HG03521 (cell line): Measurements from ENCODE around the gene TOR3A.
"Not testable (repeated sequence)": the region's sequence is repeated elsewhere in the genome, so short reads cannot be mapped to it uniquely, and the experiment has no call there.

Experiments
- ATAC-seq: cut with Tn5 transposase; IDR thresholded peaks from one replicate; pipeline ENCODE4 v1.9.1; 2021; ENCODE audit warnings: mild to moderate bottlenecking, moderate library complexity; ENCODE audit not compliant: unreplicated experiment

Gene TOR3A, protein sequence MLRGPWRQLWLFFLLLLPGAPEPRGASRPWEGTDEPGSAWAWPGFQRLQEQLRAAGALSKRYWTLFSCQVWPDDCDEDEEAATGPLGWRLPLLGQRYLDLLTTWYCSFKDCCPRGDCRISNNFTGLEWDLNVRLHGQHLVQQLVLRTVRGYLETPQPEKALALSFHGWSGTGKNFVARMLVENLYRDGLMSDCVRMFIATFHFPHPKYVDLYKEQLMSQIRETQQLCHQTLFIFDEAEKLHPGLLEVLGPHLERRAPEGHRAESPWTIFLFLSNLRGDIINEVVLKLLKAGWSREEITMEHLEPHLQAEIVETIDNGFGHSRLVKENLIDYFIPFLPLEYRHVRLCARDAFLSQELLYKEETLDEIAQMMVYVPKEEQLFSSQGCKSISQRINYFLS

DNA sequence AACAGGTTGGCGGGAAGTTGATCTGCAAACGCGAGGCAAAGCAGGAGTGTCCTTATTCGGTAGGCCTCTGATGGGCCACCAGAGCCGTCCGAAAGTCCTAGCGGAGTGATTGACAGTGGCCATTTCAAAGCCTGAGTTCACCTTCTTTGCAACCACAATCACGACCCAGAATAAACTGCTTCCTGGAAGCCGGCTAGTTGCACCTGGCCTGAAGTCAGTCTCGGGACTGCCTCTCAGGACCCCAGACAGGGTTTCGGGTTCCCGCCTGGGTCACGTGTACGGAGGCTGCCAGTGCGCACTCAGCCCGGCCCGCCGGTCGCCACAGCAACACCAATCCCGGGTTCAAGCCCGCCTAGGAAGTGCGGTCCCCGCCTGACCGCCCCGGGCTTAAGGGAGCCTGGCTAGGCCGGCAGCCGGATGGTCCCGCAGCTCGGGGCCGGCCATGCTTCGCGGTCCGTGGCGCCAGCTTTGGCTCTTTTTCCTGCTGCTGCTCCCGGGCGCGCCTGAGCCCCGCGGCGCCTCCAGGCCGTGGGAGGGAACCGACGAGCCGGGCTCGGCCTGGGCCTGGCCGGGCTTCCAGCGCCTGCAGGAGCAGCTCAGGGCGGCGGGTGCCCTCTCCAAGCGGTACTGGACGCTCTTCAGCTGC, at the start of gene TOR3A:
Gene TOR3A (plus strand): TSS at position 384 of the 646 bp plus-strand sequence. CDS start 59 bp downstream, at position 443.
- peak; percentile 84 for ATAC-seq

DNA sequence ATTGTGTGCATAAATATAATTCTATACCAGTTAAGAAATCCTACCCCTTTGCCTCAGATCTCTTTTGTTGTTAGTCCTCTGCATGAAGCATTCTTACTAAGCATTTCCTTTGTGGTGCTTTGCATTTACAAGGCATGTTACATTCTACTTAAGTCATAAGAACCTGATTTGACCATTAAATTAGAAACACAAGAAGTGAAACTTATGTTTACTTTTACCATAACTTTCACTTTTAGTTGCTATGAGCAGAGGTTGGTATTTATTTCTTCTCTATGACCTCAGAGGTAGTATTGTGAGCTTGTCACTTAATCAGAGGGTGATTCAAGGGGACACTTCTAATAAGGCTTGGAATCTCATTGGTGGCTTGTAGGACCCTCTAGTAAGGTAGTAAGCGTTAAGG, 47.1 kb upstream of the TOR3A start:
- peak; percentile 91 for ATAC-seq

DNA sequence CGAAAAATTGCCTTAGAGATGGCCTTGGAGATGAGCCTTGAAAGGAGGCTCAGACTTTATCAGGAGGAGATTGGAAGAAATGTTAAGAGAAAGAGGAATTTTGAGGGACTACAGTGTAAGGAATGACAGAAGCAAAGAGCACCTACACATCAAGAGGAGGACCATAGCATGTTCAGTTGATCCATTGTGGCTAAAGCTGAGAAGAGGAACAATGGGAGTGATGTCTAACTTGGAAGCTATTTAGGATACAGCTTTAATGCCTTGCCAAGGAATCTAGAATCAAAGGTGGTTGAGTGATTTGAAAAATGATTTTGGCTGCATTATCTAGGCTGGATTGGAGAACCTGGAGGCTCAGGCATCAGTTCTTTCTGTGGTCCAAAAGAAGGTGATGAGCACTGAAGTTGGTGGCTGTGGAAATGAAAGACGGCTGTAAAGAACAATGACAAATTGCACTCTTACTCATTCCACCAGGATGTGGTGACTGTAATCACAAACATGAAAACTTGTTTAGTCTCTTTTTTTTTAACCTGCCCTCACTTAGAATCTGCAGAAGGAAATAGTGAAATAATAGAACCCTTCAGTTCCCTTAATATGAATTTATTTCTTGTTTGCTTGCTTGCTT, 44.9 kb upstream of the TOR3A start:
- ATAC-seq, result peak; percentile 48

GRCh38 chr1:179038528-179039281, 43.2 kb upstream of the TOR3A start:
- ATAC-seq, result no peak

DNA sequence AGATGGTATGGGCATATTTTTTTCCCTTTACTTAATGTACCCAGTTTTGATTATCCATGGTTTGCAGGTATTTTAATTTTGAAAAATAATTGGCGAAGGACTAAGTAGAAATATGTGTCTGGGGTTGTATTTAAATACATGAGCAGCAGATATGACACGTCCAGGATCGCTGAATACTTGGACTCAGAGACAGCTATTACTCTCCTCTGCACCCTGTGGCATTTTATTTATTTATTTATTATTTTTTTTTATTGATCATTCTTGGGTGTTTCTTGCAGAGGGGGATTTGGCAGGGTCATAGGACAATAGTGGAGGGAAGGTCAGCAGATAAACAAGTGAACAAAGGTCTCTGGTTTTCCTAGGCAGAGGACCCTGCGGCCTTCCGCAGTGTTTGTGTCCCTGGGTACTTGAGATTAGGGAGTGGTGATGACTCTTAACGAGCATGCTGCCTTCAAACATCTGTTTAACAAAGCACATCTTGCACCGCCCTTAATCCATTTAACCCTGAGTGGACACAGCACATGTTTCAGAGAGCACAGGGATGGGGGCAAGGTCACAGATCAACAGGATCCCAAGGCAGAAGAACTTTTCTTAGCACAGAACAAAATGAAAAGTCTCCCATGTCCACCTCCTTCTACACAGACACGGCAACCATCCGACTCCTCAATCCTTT, 42.2 kb upstream of the TOR3A start:
- not testable (repeated sequence) for ATAC-seq

- not testable (repeated sequence) for ATAC-seq
Observed at GRCh38 chr1:179040175-179040551, 41.7 kb upstream of the TOR3A start.

GRCh38 chr1:179042087-179042486, 39.8 kb upstream of the TOR3A start:
- no peak for ATAC-seq

DNA sequence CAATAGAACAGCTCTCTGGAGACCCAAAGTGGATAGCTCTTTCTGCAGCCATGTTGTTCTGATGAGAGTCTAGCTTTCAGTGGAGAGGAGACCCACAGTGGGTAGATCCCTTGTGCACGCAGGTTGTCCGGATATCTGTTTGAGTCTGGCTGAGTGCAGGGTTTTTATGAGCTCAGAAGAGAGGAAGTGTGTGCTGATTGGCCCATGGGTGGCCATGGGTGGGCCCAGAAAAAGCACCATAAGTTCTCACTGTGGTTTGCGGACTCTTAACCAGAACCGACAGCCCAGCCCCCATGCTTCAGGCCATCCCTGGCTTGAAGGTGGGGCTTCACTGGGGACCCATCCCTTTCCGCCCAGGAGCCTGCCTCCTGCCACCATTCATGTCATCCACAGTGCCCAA, 39.2 kb upstream of the TOR3A start:
- no peak for ATAC-seq

DNA sequence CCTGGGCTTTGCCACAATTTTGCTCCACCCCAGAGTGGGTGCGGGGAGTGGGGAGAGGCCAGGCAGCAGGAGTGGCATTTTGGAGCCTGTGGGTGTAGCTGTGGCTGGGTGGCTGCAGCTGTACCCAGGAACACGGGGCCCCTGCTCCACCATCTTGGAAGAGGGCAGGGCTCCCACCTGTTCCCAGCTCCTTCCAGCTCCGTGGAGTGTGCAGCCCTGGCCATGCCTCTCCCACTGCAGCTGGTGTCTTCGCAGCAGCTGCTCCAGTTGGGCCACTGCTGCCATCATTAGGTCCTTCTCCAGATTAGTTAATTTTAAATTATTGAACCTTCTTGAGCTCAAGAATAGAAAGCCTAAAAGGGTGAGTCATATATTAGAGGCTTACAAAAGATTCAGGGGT, 38.6 kb upstream of the TOR3A start:
- no peak for ATAC-seq

DNA sequence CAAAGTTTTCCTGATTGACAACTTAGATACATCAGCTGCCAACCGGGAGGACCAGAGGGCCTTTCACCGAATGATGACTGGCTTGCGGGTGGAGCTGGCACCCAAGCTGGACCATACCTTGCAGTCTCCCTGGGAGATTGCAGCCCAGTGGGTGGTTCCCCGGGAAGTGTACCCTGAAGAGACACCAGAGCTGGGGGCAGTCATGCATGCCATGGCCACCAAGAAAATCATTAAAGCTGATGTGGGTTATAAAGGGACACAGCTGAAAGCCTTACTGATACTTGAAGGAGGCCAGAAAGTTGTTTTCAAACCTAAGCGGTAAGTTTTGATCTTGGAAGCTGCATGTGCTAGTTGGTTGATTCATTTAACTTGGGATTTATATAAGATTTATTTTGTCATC, 38.0 kb upstream of the TOR3A start:
- no peak for ATAC-seq

DNA sequence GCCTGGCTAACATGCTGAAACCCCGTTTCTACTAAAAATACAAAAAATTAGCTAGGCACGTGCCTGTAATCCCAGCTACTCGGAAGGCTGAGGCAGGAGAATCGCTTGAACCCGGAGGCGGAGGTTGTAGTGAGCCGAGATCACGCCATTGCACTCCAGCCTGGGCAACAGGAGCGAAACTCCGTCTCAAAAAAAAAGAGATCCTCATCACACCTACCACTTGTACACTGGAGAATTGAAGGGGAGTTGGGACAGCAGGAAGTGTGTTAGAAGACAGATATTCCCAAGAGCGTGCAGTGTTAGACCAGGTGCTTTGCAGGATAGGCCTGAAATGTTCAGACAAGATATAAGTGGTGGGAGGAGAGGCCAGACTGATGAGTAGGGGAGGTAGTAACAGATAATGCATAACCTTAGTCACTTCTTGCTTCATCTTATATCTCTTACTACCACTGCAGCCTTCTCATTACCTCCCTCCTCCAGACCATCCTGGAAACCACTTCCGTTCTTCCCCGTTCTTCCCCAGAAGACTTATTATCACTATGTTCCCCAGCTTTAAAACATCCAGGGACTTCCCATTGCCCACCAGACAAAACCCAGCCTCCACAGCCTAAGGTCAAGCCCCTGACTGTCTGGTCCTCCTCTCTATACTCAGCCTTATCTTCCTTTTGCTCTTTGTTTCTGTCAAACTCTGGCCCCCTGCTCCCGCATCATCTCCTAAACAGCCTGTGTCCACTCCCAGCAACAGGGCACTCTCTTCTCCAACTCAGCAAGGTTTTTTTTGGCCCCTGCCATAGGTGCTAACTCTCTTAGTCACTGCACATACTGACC, 34.8 kb upstream of the TOR3A start:
- no peak for ATAC-seq

DNA sequence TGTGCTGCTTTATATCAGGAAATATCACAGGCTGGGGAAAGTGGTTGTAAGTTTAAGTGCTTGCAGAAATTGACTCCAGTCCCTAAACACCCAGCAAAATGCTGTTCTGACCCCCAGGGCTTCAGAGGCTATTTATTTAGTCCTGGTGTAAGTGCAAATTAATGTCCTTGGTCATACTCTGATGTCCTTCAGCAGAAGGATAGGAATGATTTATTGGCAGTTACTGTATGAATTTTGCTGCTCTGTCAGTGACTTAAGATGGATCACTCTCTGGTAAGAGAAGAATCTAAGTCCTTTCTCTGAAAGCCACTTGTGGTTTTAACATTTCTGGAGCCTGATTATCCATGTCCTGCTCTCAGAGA, 34.3 kb upstream of the TOR3A start:
- ATAC-seq, result no peak

- no peak for ATAC-seq
Observed at GRCh38 chr1:179048339-179049124, 33.3 kb upstream of the TOR3A start.

DNA sequence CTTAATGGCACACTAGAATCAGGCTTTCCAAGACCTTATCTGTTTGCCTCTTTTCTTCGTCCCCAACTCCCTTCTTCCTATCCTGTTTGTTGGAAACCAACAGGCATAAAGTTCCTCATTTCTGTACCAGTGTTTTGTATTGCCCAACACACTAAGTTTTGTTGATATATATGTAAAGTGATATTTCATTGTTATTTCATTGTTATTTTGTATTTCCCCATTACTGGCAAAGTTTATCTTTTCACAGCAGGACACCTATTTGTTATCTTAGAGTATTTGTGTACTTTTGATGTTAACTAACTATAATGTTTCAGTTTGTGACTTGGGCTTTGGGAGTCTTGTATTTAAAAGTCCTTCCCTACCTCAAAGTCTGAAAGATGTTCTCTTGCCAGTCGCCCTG, 29.1 kb upstream of the TOR3A start:
- ATAC-seq, result no peak

- no peak for ATAC-seq
Observed at GRCh38 chr1:179053486-179053885, 28.4 kb upstream of the TOR3A start.

- no peak for ATAC-seq
Observed at GRCh38 chr1:179055937-179056336, 25.9 kb upstream of the TOR3A start.

DNA sequence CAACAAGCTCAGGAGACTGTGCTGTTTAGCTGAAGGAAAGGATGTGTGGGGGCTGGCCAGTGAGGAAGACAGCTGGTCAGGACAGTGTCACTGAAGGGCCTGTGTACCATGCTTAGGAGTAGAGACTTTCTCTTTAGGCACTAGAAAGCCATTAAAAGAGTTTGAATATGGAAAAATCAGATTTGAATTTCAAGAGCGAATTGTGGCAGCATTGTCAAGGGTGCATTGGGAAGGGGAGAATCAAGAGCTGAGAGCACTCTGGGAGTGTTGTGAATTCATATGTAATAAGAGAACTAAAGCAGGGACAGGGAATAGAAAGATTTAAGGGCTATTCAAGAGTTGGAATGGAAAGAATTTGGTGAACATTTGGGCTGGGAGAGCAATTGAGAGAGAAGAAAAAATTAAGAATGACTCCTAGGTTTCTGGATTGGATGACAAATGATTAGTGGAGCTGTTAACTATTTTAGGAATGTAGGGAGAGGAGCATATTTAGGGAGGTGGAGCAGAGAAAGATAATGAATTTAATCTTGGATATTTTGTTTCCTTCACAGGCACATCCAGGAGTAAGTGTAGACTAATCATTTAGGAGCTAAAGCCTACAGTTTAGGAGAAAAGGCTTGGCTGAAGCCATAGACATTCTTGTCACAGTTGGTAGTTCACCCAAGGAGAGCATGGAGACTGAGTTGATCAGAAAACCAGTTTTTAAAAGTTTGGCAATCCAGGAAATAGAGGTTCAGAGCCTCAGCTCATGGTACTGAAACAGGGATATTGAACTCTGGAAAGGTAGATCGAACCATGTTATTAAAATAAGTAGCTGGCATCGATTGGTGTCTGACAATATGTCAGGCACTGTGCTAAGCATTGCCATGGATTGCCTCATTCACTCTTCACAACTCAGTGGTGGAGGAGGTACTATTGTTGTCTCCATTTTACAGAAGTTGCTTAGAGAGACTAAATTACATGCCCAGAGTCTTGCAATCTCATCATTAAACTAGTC, 23.1 kb upstream of the TOR3A start:
- ATAC-seq, result no peak
